ENCODE data around the gene PCSK6. TPM values are rescaled to one million over a fixed set of nuclear protein-coding genes. Genes with fewer than 3 reads are reported as not detected.

The PCSK6 gene
- total and polyA plus RNA-seq, 2 of the 8 experiments (the other 6 are each of a cell fraction or from before 2014, with no cell fraction given) = 1.9 to 4.0 TPM

DNA sequence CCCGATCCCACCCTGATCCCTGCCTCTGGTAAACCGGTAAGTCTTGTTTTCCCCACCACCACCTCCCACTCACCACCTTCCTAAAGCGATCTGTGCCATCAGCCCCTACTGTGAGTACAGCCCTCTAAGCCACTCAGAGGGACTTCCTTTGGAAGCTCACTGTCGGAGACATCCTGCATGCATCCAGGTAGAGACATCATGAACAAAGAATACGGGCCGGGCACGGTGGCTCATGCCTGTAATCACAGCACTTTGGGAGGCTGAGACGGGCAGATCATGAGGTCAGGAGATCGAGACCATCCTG, 13.7 kb upstream of the PCSK6 start (continued):
- TF ChIP-seq, protein P1, sequence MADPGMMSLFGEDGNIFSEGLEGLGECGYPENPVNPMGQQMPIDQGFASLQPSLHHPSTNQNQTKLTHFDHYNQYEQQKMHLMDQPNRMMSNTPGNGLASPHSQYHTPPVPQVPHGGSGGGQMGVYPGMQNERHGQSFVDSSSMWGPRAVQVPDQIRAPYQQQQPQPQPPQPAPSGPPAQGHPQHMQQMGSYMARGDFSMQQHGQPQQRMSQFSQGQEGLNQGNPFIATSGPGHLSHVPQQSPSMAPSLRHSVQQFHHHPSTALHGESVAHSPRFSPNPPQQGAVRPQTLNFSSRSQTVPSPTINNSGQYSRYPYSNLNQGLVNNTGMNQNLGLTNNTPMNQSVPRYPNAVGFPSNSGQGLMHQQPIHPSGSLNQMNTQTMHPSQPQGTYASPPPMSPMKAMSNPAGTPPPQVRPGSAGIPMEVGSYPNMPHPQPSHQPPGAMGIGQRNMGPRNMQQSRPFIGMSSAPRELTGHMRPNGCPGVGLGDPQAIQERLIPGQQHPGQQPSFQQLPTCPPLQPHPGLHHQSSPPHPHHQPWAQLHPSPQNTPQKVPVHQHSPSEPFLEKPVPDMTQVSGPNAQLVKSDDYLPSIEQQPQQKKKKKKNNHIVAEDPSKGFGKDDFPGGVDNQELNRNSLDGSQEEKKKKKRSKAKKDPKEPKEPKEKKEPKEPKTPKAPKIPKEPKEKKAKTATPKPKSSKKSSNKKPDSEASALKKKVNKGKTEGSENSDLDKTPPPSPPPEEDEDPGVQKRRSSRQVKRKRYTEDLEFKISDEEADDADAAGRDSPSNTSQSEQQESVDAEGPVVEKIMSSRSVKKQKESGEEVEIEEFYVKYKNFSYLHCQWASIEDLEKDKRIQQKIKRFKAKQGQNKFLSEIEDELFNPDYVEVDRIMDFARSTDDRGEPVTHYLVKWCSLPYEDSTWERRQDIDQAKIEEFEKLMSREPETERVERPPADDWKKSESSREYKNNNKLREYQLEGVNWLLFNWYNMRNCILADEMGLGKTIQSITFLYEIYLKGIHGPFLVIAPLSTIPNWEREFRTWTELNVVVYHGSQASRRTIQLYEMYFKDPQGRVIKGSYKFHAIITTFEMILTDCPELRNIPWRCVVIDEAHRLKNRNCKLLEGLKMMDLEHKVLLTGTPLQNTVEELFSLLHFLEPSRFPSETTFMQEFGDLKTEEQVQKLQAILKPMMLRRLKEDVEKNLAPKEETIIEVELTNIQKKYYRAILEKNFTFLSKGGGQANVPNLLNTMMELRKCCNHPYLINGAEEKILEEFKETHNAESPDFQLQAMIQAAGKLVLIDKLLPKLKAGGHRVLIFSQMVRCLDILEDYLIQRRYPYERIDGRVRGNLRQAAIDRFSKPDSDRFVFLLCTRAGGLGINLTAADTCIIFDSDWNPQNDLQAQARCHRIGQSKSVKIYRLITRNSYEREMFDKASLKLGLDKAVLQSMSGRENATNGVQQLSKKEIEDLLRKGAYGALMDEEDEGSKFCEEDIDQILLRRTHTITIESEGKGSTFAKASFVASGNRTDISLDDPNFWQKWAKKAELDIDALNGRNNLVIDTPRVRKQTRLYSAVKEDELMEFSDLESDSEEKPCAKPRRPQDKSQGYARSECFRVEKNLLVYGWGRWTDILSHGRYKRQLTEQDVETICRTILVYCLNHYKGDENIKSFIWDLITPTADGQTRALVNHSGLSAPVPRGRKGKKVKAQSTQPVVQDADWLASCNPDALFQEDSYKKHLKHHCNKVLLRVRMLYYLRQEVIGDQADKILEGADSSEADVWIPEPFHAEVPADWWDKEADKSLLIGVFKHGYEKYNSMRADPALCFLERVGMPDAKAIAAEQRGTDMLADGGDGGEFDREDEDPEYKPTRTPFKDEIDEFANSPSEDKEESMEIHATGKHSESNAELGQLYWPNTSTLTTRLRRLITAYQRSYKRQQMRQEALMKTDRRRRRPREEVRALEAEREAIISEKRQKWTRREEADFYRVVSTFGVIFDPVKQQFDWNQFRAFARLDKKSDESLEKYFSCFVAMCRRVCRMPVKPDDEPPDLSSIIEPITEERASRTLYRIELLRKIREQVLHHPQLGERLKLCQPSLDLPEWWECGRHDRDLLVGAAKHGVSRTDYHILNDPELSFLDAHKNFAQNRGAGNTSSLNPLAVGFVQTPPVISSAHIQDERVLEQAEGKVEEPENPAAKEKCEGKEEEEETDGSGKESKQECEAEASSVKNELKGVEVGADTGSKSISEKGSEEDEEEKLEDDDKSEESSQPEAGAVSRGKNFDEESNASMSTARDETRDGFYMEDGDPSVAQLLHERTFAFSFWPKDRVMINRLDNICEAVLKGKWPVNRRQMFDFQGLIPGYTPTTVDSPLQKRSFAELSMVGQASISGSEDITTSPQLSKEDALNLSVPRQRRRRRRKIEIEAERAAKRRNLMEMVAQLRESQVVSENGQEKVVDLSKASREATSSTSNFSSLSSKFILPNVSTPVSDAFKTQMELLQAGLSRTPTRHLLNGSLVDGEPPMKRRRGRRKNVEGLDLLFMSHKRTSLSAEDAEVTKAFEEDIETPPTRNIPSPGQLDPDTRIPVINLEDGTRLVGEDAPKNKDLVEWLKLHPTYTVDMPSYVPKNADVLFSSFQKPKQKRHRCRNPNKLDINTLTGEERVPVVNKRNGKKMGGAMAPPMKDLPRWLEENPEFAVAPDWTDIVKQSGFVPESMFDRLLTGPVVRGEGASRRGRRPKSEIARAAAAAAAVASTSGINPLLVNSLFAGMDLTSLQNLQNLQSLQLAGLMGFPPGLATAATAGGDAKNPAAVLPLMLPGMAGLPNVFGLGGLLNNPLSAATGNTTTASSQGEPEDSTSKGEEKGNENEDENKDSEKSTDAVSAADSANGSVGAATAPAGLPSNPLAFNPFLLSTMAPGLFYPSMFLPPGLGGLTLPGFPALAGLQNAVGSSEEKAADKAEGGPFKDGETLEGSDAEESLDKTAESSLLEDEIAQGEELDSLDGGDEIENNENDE (IDR thresholded peaks at IDR 0.05; ENCODE audit: insufficient replicate concordance, low read length) = no peak
- TF ChIP-seq SIRT6 (IDR thresholded peaks at IDR 0.05; ENCODE audit: low read length) (no peak), HDAC2 (IDR thresholded peaks at IDR 0.05; ENCODE audit: borderline replicate concordance in 1 of 2, low read depth in 2 of 2, low read length in 2 of 2) (no peak), FOSL1 (IDR thresholded peaks at IDR 0.05; ENCODE audit: insufficient read depth, low read depth, low read length) (no peak), JUN (IDR thresholded peaks at IDR 0.05; ENCODE audit: low read depth, low read length) (no peak), KDM4A (IDR thresholded peaks at IDR 0.05; ENCODE audit: low read depth, low read length, severe bottlenecking) (no peak), GABPA (IDR thresholded peaks at IDR 0.05; ENCODE audit: borderline replicate concordance, insufficient read depth, low read length) (no peak)

Measured in H1 (cell line).